CD14-positive monocyte (primary cell): Measurements from ENCODE around the gene NEK10. TPM values are rescaled to one million over a fixed set of nuclear protein-coding genes. Genes with fewer than 3 reads are reported as not detected.

ENCODE experiments used
- DNase-seq, 3 donors: peaks; one replicate each; pipeline ENCODE4 v3.0.0-alpha.2; 2011 to 2022
- H2AFZ ChIP-seq: 2 replicates; pipeline ENCODE4 v1.6.0; 2012; ENCODE audit warnings: mild to moderate bottlenecking, low read depth, low read length, inconsistent platforms; ENCODE audit not compliant: insufficient read depth, poor library complexity, severe bottlenecking
- H3K27ac ChIP-seq, 2 donors: 1 replicate in 1 of 2; 2 replicates in 1 of 2; pipeline ENCODE4 v1.5.1; 2012 to 2013; ENCODE audit warnings: low read length in 2 of 2, control low read depth in 1 of 2, inconsistent platforms in 1 of 2, low read depth in 1 of 2, mild to moderate bottlenecking in 1 of 2
- H3K27me3 ChIP-seq, 2 donors: one replicate each; pipeline versions ENCODE4 v1.6.0 to v1.6.1; 2011 to 2013; ENCODE audit warnings: low read length in 2 of 2; ENCODE audit not compliant: control insufficient read depth in 2 of 2, insufficient read depth in 2 of 2
- H3K36me3 ChIP-seq, 2 donors: replicated peaks in 1 of 2; 1 replicate in 1 of 2; 2 replicates in 1 of 2; pipeline versions ENCODE4 v1.5.1 to v1.6.1; 2012 to 2013; ENCODE audit warnings: low read length in 2 of 2, control low read depth in 1 of 2, inconsistent platforms in 1 of 2, mild to moderate bottlenecking in 1 of 2; ENCODE audit not compliant: insufficient read depth in 2 of 2, control insufficient read depth in 1 of 2
- H3K4me1 ChIP-seq, 2 donors: 1 replicate in 1 of 2; 2 replicates in 1 of 2; pipeline versions ENCODE4 v1.5.1 to v1.6.1; 2012 to 2013; ENCODE audit warnings: low read length in 2 of 2, control low read depth in 1 of 2, inconsistent platforms in 1 of 2, mild to moderate bottlenecking in 1 of 2, moderate library complexity in 1 of 2; ENCODE audit not compliant: insufficient read depth in 2 of 2, control insufficient read depth in 1 of 2
- H3K4me2 ChIP-seq: replicated peaks from 2 replicates; pipeline ENCODE3; 2012; ENCODE audit warnings: low read length, moderate library complexity, mild to moderate bottlenecking; ENCODE audit not compliant: poor library complexity, severe bottlenecking; ENCODE audit errors: extremely low read depth
- H3K4me3 ChIP-seq, 3 experiments: fragments of 200-600 bp in 1 of 3; sonication (generic) in 1 of 3; replicated peaks in 1 of 3; 1 replicate in 2 of 3; 2 replicates in 1 of 3; pipeline ENCODE4 v1.5.1; 2011 to 2013; ENCODE audit warnings: low read length in 3 of 3, mild to moderate bottlenecking in 3 of 3, control low read depth in 2 of 3, low read depth in 2 of 3, inconsistent platforms in 1 of 3, moderate library complexity in 1 of 3
- H3K79me2 ChIP-seq: 2 replicates; pipeline ENCODE4 v1.6.0; 2012; ENCODE audit warnings: mild to moderate bottlenecking, control low read depth, inconsistent platforms, low read length, moderate library complexity; ENCODE audit not compliant: insufficient read depth
- H3K9ac ChIP-seq: 2 replicates; pipeline ENCODE4 v1.6.0; 2017; ENCODE audit warnings: low read length, mild to moderate bottlenecking; ENCODE audit not compliant: insufficient read depth, poor library complexity, severe bottlenecking
- H3K9me3 ChIP-seq, 2 donors: replicated peaks in 1 of 2; 1 replicate in 1 of 2; 2 replicates in 1 of 2; pipeline versions ENCODE4 v1.5.1 to v1.6.1; 2012 to 2013; ENCODE audit warnings: low read length in 2 of 2, control low read depth in 1 of 2; ENCODE audit not compliant: control insufficient read depth in 1 of 2, insufficient read depth in 1 of 2
- H4K20me1 ChIP-seq: 2 replicates; pipeline ENCODE4 v1.6.0; 2012; ENCODE audit warnings: mild to moderate bottlenecking, low read length, control low read depth, moderate library complexity; ENCODE audit not compliant: insufficient read depth
- H3K27ac Mint-ChIP-seq, 7 donors: one replicate each; pipeline ENCODE4 v1.8.0; 2020; ENCODE audit warnings: mild to moderate bottlenecking in 7 of 7, mixed read lengths in 7 of 7, moderate library complexity in 6 of 7, inconsistent platforms in 2 of 7
- H3K27me3 Mint-ChIP-seq, 3 donors: one replicate each; pipeline ENCODE4 v1.8.0; 2021 to 2022; ENCODE audit warnings: low read depth in 3 of 3, mild to moderate bottlenecking in 3 of 3, mixed read lengths in 3 of 3, moderate library complexity in 3 of 3, inconsistent platforms in 1 of 3
- H3K36me3 Mint-ChIP-seq, 2 donors: one replicate each; pipeline ENCODE4 v1.8.0; 2020; ENCODE audit warnings: mixed read lengths in 2 of 2, inconsistent platforms in 1 of 2, mild to moderate bottlenecking in 1 of 2
- H3K4me1 Mint-ChIP-seq: one replicate; pipeline ENCODE4 v1.8.0; 2020; ENCODE audit warnings: mild to moderate bottlenecking, mixed read lengths
- H3K4me3 Mint-ChIP-seq, 2 donors: one replicate each; pipeline ENCODE4 v1.8.0; 2020; ENCODE audit warnings: mild to moderate bottlenecking in 2 of 2, mixed read lengths in 2 of 2, moderate library complexity in 1 of 2
- H3K9me3 Mint-ChIP-seq, 7 donors: one replicate each; pipeline ENCODE4 v1.8.0; 2020 to 2022; ENCODE audit warnings: mixed read lengths in 7 of 7, mild to moderate bottlenecking in 6 of 7, moderate library complexity in 6 of 7, inconsistent platforms in 2 of 7
- CTCF ChIP-seq: fragments of 200-600 bp; IDR thresholded peaks from one replicate; pipeline ENCODE4 v1.8.0; 2022; ENCODE audit warnings: antibody characterized with exemption, mild to moderate bottlenecking
- WGBS: methylation state at CpG from one replicate; pipeline ENCODE4 v1.1.5; 2013; ENCODE audit warnings: missing lambda C conversion rate; ENCODE audit not compliant: insufficient coverage; 5-methylcytosine and 5-hydroxymethylcytosine counted together
- intact Hi-C, 2 donors: fragments of 100-400 bp; cut with micrococcal nuclease; formaldehyde crosslinking; loops; one replicate each; pipeline versions ENCODE4 v1.15.0 to v1.15.1; 2023
- polyA plus RNA-seq, 3 donors: library from polyadenylated mRNA; depleted of rRNA in 1 of 3; unstranded in 2 of 3; stranded (reverse) in 1 of 3; fragments of 300-500 nt in 2 of 3; fragments of >200 nt in 1 of 3; fragmentation: Illumina TruSeq in 2 of 3; gene quantifications; 1 replicate in 2 of 3; 2 replicates in 1 of 3; pipeline ENCODE4 v1.2.3, GENCODE V29; 2012 to 2021

NEK10 gene
- polyA plus RNA-seq, 3 donors: not detected

DNA sequence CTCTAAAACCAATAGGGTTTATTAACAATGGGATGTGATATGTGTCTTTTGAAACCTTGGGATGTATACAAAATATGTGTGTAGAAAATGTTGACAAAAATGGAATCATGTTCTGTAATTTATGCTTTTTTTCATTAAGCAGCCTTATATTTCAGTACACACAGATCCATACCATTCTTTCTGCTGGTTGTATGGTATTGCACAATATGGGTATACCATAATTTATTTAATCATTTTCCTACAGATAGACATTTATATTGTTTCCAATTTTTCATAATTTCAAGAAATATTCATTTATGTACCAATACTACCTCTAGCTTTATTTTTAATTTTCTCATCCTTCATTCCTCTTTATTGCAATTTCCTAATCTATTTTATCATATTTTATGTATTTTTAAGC lies 83.5 kb downstream of the NEK10 start:
- intact Hi-C loops: no loop called here

GRCh38 chr3:27281671-27282150 lies 87.5 kb downstream of the NEK10 start:
- Mint-ChIP-seq H3K27ac (no peak overlapping the region), H3K9me3 (peaks cover 0 to 7% (median 3%) of the 10 kb centered on the region in 7 donors)
- no peaks in the 10 kb centered on the region for H3K36me3 ChIP-seq

More for the DNA sequence above, 83.5 kb downstream of the NEK10 start:
- Histone ChIP-seq H3K9me3 (no peaks in the 10 kb centered on the region), H3K27me3 (no peaks in the 10 kb centered on the region), H3K4me2 (no peak overlapping the region), H4K20me1 (no peaks in the 10 kb centered on the region), H2AFZ (no peak overlapping the region), H3K4me1 (no peaks in the 10 kb centered on the region), H3K9ac (no peak overlapping the region), H3K36me3 (no peaks in the 10 kb centered on the region), H3K4me3 (no peak overlapping the region), H3K27ac (no peak overlapping the region), H3K79me2 (no peaks in the 10 kb centered on the region)
- Mint-ChIP-seq H3K27me3 (no peaks in the 10 kb centered on the region), H3K9me3 (peaks cover 0 to 7% (median 4%) of the 10 kb centered on the region in 7 donors), H3K27ac (no peak overlapping the region), H3K36me3 (no peaks in the 10 kb centered on the region), H3K4me1 (no peaks in the 10 kb centered on the region), H3K4me3 (no peak overlapping the region)
- no peak for TF ChIP-seq CTCF
- no peak for DNase-seq

More at GRCh38 chr3:27281671-27282150, 87.5 kb downstream of the NEK10 start:
- no peak overlapping the region for H3K4me3 Mint-ChIP-seq
- Histone ChIP-seq H3K4me2 (no peak overlapping the region), H3K27ac (no peak overlapping the region), H3K79me2 (no peaks in the 10 kb centered on the region), H3K4me1 (no peaks in the 10 kb centered on the region), H3K4me3 (no peak overlapping the region), H3K9ac (no peak overlapping the region), H3K9me3 (no peaks in the 10 kb centered on the region), H3K27me3 (no peaks in the 10 kb centered on the region), H4K20me1 (no peaks in the 10 kb centered on the region), H2AFZ (no peak overlapping the region)
- DNase-seq: no peak
- WGBS: 100% methylated on average over 1 of the region's 2 CpGs
- no peak for TF ChIP-seq CTCF
- H3K4me1 Mint-ChIP-seq: no peaks in the 10 kb centered on the region
- intact Hi-C loops: no loop called here
- no peaks in the 10 kb centered on the region for H3K27me3 Mint-ChIP-seq
- H3K36me3 Mint-ChIP-seq: no peaks in the 10 kb centered on the region
